NCI-H82 treated with DMSO at 0.1 percent for 48 hours (cell line): ENCODE data around the gene GNL2.
A peak's percentile ranks its signal among the peaks of the same experiment; 100 is the strongest.

ENCODE experiments used
- DNase-seq: peaks from one replicate; lab custom pipeline; 2025; ENCODE audit not compliant: unreplicated experiment; lab: John Stamatoyannopoulos, UW

GNL2 gene

GRCh38 chr1:37595440-37596181 is at the start of gene GNL2:
Gene GNL2 (minus strand): TSS chr1:37595937. CDS start chr1:37595822, 115 bp downstream.
- peak; percentile 85 for DNase-seq

GRCh38 chr1:37641059-37641458 is 45.3 kb upstream of the GNL2 start:
- no peak for DNase-seq

- no peak for DNase-seq
Measured at GRCh38 chr1:37636435-37636834, 40.7 kb upstream of the GNL2 start.

GRCh38 chr1:37634992-37635902 is 39.5 kb upstream of the GNL2 start:
- no peak for DNase-seq

- no peak for DNase-seq
Measured at GRCh38 chr1:37634244-37634991, 38.7 kb upstream of the GNL2 start, which contains the start of gene RSPO1. Gene RSPO1 (minus strand): TSS chr1:37634892. CDS start chr1:37629661, 5,231 bp downstream.

- no peak for DNase-seq
Measured at GRCh38 chr1:37633938-37634243, 38.2 kb upstream of the GNL2 start.

GRCh38 chr1:37633040-37633937 is 37.6 kb upstream of the GNL2 start:
- DNase-seq, result no peak

GRCh38 chr1:37631036-37631435 is 35.3 kb upstream of the GNL2 start:
- DNase-seq, result no peak

- DNase-seq, result no peak
Measured at GRCh38 chr1:37630426-37631028, 34.8 kb upstream of the GNL2 start.

- DNase-seq, result no peak
Measured at GRCh38 chr1:37629726-37630425, 34.1 kb upstream of the GNL2 start.

- peak; percentile 91 for DNase-seq
Measured at GRCh38 chr1:37629008-37629407, 33.3 kb upstream of the GNL2 start.

GRCh38 chr1:37628026-37628556 is 32.4 kb upstream of the GNL2 start:
- peak; percentile 45 for DNase-seq

GRCh38 chr1:37622131-37622530 is 26.4 kb upstream of the GNL2 start:
- no peak for DNase-seq

- DNase-seq, result no peak
Measured at GRCh38 chr1:37621326-37621870, 25.7 kb upstream of the GNL2 start.

GRCh38 chr1:37620707-37621106 is 25.0 kb upstream of the GNL2 start:
- DNase-seq, result no peak

- DNase-seq, result no peak
Measured at GRCh38 chr1:37616330-37616729, 20.6 kb upstream of the GNL2 start.

- no peak for DNase-seq
Measured at GRCh38 chr1:37614105-37614504, 18.4 kb upstream of the GNL2 start.

GRCh38 chr1:37612186-37612585 is 16.4 kb upstream of the GNL2 start:
- no peak for DNase-seq

- DNase-seq, result no peak
Measured at GRCh38 chr1:37609994-37610393, 14.3 kb upstream of the GNL2 start.
